Measurements from ENCODE around the gene RCL1.

DNA sequence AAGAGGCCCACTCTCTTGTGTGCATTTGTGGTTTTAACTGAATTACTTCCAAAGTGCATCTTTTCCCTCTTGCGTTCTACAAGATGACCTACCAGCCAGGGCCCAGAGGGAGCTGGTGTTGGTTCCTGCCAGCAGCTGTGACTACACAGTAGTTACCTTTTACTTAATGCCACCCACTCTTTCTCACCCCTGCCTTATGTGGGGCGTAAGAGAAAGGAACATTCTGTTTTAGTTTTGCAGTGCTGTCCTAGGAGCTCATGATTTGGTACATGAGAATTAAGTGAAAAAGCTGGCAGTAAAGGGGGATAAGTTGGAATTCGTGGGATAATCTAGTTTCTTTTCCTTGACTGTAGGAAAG is 45.4 kb downstream of the RCL1 start:
- TF ChIP-seq, protein P1, sequence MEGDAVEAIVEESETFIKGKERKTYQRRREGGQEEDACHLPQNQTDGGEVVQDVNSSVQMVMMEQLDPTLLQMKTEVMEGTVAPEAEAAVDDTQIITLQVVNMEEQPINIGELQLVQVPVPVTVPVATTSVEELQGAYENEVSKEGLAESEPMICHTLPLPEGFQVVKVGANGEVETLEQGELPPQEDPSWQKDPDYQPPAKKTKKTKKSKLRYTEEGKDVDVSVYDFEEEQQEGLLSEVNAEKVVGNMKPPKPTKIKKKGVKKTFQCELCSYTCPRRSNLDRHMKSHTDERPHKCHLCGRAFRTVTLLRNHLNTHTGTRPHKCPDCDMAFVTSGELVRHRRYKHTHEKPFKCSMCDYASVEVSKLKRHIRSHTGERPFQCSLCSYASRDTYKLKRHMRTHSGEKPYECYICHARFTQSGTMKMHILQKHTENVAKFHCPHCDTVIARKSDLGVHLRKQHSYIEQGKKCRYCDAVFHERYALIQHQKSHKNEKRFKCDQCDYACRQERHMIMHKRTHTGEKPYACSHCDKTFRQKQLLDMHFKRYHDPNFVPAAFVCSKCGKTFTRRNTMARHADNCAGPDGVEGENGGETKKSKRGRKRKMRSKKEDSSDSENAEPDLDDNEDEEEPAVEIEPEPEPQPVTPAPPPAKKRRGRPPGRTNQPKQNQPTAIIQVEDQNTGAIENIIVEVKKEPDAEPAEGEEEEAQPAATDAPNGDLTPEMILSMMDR (conservative IDR thresholded peaks at IDR 0.05): no peak
- TF ChIP-seq EZH2 (IDR thresholded peaks at IDR 0.05; ENCODE audit: low read depth): no peak
